ENCODE results near the gene UBE2L6.
"Not testable (repeated sequence)": the region's sequence is repeated elsewhere in the genome, so short reads cannot be mapped to it uniquely, and the experiment has no call there.

UBE2L6 gene

GRCh38 chr11:57566005-57566904, 1.2 kb downstream of the UBE2L6 start:
- no peak for DNase-seq

DNA sequence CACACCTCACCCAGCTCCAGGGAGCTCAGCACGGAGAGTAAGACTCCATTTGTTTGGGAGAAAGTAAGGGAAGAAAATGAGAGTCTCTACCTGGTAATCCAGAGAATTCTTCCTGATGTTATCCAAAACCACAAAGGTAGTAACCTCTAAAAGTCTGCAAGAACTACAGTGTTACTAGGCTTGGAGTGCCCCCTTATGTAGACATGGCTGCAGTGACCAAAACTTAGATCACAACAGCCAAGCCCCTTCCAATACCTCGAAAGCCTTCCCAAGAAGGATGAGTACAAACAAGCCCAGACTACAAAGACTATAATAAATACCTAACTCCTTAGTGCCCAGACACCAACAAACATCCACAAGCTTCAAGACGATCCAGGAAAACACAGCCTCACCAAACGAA, 4.9 kb downstream of the UBE2L6 start:
- no peak for DNase-seq

- DNase-seq, result no peak
Measured at GRCh38 chr11:57560146-57560545, 7.3 kb downstream of the UBE2L6 start.

DNA sequence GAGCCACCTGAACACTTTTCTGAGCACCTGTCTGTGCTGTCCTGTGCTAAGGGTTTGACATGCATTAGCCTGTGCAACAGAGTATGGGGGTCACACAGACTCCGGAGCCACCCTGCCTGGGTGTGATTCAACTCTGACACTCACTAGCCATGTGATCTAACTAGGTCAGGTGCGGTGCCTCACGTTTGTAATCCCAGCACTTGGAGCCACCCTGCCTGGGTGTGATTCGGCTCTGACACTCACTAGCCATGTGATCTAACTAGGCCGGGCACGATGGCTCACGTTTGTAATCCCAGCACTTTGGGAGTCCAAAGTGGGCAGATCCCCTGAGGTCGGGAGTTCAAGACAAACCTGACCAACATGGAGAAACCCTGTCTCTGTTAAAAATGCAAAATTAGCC, 11.4 kb downstream of the UBE2L6 start:
- DNase-seq, result no peak

DNA sequence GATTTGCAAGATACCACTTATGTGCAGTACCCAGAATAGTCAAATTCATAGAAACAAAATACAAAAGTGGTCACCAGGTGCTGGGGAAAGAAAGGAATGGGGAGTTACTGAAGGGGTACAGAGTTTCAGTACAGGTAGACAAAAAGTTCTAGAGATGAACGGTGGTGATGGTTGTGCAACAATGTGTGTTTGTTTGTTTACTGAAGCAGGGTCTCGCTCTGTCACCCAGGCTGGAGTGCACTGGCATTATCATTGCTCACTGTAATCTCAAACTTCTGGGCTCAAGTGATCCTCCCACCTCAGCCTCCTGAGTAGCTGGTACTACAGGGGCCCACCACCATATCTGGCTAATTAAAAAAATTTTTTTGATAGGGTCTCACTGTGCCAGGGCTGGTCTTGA, 12.1 kb downstream of the UBE2L6 start:
- DNase-seq, result no peak

DNA sequence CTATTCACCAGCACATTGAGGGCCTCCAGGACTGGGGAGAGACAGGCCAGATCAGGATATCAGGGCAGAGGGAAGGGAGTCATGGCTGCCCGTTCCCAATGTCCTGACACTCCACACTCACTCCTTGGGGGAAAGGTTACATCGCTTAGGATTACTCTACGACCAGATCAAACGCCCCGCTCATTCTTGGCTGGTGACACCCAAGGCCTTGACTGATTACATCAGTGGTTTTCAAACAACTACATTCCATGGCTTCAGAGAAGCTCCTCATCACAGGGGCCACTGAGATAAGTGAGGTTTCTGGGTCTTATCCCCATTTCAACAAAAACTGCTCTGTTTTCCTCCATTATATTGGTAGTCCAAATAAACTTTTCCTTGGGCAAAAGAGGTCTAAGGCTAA, 15.0 kb downstream of the UBE2L6 start:
- DNase-seq, result no peak

- no peak for DNase-seq
Measured at GRCh38 chr11:57551941-57552340, 15.5 kb downstream of the UBE2L6 start.

- DNase-seq, result no peak
Measured at GRCh38 chr11:57549983-57550382, 17.5 kb downstream of the UBE2L6 start.

DNA sequence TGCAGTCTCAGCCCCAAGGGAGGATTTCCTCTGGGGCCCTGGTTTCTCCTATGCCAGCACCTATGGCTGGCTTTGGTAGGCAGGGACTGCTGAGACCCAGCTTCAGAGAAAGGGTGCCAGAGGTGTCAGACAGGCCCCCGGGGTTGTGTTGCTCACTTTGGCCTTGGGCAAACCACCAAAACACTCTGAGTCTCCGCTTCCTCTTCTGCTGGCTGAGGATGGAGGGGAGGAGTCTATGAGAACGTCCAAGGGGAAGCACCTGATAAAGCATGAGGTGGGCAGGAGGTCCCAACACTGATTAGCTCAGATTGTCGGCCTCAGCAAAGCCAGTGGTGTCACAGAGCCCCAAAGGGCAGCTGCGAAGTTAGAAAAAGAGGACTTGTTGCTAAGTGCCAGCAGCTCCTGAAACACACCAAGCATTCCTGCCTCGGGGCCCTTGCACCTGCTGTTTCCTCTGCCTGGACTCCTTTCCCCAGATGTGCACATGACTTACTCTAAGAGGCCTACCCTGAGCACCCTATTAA, 19.6 kb downstream of the UBE2L6 start:
- no peak for DNase-seq

GRCh38 chr11:57546869-57547475, 20.5 kb downstream of the UBE2L6 start:
- DNase-seq, result no peak

DNA sequence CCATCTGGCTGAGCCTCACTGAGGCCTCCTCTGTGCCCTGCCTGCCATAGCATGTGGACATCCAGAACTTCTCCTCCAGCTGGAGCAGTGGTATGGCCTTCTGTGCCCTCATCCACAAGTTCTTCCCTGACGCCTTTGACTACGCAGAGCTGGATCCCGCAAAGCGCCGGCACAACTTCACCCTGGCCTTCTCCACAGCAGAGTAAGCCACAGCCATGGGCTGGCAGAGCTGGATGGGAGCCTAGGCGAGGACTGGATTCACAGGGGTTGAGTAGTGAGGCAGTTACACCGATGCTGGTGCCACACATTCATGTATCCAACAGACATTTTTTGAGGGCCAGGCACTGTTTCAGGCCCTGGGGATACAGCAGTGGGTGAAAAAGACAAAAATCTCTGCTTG, 21.0 kb downstream of the UBE2L6 start:
- DNase-seq, result no peak

DNA sequence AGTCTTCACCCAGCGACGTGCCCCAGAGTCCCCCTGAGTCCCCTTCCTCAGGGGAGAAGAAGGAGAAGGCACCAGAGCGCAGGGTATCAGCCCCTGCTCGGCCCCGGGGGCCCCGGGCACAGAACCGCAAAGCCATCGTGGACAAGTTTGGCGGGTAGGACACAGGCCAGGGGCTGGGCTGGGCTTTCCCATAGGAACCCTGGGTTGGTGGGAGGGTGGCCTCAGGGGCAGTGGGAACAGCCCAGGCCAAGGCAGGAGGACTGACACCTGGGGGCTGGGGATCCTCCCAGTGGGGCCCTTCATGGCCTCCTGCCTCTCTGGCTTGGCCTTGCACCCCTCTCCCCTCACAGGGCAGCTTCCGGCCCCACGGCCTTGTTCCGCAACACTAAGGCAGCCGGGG, 21.6 kb downstream of the UBE2L6 start:
- no peak for DNase-seq

DNA sequence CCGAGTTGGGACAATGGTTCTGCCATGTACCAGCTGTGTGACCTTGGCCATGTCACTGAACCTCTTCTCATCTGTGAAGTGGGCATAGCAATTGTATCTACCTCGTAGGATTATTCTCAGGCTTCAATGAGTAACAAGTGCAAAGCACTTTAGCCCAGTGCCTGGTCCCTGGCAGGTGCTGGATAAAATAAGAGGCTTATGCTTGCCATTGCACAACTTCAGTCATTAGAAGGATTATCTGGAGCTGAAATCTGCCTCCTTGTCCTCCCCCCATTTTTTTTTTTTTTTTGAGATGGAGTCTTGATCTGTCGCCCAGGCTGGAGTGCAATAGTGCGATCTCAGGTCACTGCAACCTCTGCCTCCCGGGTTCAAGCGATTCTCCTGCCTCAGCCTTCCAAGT, 22.9 kb downstream of the UBE2L6 start:
- no peak for DNase-seq

DNA sequence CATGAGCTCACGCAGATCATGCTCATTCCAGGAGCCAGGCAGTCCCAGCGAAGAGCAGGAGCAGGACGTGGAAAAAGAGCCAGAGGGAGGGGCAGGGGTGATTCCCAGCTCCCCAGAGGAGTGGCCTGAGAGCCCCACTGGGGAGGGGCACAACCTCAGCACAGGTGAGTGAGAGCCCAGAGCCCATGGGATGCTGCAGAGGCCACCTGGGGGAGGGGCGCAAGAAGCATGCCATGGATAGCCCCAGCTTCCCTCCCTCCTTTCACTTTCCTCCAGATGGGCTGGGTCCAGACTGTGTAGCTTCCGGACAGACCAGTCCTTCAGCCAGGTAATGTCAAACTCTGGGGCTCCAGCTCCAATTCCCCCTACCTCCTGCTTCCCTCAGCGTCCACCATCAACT, 23.9 kb downstream of the UBE2L6 start:
- no peak for DNase-seq

- DNase-seq, result no peak
Measured at GRCh38 chr11:57542582-57542981, 24.9 kb downstream of the UBE2L6 start.

- no peak for DNase-seq
Measured at GRCh38 chr11:57541169-57541568, 26.3 kb downstream of the UBE2L6 start.

DNA sequence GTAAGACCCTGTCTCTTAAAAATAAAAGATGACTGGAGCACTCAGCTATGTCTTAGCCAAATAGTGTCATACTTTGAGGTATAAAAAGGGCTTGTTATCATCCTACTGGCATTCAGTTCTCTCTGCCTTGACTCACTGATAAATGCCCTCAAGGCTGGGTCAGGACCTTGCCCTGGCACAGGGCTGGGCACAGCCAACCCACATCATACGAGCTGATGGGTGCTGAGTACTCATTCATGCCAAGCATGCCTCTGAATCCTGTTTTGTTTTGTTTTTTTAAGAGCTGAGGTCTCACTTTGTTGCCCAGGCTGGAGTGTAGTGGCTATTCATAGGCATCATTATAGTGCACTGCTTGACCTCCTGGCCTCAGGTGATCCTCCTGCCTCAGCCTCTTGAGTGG, 28.1 kb downstream of the UBE2L6 start:
- DNase-seq, result no peak

- DNase-seq, result no peak
Measured at GRCh38 chr11:57536947-57537619, 30.4 kb downstream of the UBE2L6 start, which contains the start of gene SMTNL1. Gene SMTNL1 (plus strand): TSS chr11:57537595. CDS start chr11:57542643, 5,048 bp downstream.

DNA sequence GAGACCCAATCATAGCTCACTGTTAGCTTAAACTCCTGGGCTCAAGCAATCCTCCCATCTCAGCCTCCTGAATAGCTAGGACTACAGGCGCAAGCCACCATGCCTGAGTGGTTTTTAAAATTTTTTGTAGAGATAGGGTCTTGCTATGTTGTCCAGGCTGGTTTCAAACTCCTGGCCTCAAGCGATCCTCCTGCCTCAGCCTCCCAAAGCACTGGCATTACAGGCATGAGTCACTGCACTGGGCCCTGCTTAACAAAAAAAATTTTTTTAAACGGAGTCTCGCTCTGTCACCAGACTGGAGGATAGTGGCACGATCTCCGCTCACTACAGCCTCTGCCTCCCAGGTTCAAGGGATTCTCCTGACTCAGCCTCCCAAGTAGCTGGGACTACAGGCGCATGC, 33.0 kb downstream of the UBE2L6 start:
- DNase-seq, result not testable (repeated sequence)

DNA sequence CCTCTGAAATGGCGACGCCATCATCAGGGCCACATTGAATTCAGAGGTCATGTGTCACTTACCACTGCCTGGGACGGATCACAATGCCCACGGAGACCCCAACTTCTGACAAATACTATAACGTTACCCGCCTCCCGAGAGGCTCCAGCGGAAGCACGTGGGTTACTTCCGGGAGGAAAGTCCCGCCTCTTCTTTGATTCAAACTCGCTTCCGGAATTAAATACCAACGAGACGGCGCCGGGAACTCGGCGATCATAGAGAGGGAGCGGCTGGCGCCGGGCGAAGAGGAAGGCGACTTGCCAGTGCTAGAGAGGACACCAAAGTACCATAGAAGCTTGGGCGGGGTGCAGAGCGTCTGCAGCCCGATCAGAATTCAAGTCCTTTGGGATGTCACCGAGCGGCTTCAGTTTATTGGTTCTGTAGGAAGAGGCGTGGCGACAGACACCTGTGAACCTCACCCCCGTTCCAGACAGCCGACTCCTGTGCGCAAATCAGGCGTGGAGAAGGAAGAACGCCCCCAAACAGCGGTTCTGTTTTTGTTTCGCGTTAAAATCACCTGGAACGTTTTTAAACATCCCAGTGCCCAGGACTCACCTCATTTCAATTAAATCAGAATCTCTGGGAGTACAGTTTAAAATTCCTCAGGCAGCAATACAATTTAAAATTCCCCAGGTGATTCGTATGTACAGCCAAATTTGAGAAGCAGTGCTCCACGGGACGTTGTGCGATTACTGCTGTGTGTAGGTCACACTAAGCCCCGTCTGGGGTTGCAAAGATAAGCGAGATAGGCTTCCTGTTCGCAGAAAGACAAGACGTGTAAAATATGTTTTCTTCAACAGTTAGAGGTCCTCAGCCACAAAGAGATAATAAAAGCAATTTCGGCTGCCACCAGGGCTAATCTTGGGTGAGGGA, 36.6 kb downstream of the UBE2L6 start, which contains the start of gene TIMM10:
TSS of gene TIMM10 (minus strand) at position 159 of the 912 bp plus-strand sequence. CDS start 565 bp downstream, outside the sequence.
- peak; percentile 88 to 95 for DNase-seq

GRCh38 chr11:57530215-57530595, 37.3 kb downstream of the UBE2L6 start:
- DNase-seq, result no peak

DNA sequence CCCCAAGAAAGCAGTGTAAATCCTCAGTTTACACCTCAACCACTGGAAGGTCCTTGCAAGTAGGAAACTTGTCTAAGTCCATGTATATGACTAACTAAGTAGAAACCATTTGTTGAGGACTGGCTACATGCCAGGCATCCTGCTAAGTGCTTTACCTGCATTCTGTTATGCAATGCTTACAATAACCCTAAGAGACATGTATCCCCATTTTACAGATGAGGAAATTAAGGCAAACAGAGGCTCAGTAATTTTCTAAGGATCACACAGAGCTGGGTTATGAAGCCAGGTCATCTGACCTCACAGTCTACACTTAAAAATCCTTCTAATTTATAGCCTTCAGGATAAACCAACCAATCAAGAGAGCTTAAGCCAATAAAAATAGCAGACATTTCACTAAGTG, 38.5 kb downstream of the UBE2L6 start:
- no peak for DNase-seq

All from SHP77 (cell line).